WI38 (cell line): ENCODE results near the gene RPIA.

Source experiments
- H3K4me3 ChIP-seq: 2 replicates; pipeline ENCODE4 v1.5.1; 2011; ENCODE audit warnings: low read depth, mild to moderate bottlenecking, control low read depth, low read length
- CTCF ChIP-seq: IDR thresholded peaks from 2 replicates; pipeline ENCODE4 v1.5.1; 2012; ENCODE audit warnings: low read depth, mild to moderate bottlenecking, control low read depth, low read length

The RPIA gene

GRCh38 chr2:88669482-88670214 lies 21.8 kb upstream of the RPIA start:
- TF ChIP-seq CTCF, result peak; percentile 39; the same call in 1 of the 2 replicates
- no peak overlapping the region for H3K4me3 ChIP-seq

- H3K4me3 ChIP-seq, result no peak overlapping the region
- peak; percentile 65 for TF ChIP-seq CTCF
Observed at GRCh38 chr2:88671786-88672427, 19.6 kb upstream of the RPIA start.

GRCh38 chr2:88673363-88673762 lies 18.1 kb upstream of the RPIA start:
- no peak for TF ChIP-seq CTCF
- no peak overlapping the region for H3K4me3 ChIP-seq

- H3K4me3 ChIP-seq, result no peak overlapping the region
- TF ChIP-seq CTCF, result no peak
Observed at GRCh38 chr2:88680266-88680902, 11.1 kb upstream of the RPIA start.

GRCh38 chr2:88680916-88681315 lies 10.6 kb upstream of the RPIA start:
- TF ChIP-seq CTCF, result no peak
- H3K4me3 ChIP-seq, result no peak overlapping the region

GRCh38 chr2:88683160-88684021 lies 8.1 kb upstream of the RPIA start:
- no peak for TF ChIP-seq CTCF
- no peak overlapping the region for H3K4me3 ChIP-seq
